Limb (tissue), 2 donors: ENCODE results near the gene APCDD1L.

Experiments
- DNase-seq, 2 donors: peaks; one replicate each; pipeline ENCODE4 v3.0.0-alpha.2; 2016; ENCODE audit errors: extremely low spot score in 2 of 2

Gene APCDD1L

GRCh38 chr20:58467572-58468527, 47.3 kb downstream of the APCDD1L start:
- DNase-seq: no peak

GRCh38 chr20:58466729-58467571, 48.2 kb downstream of the APCDD1L start:
- no peak for DNase-seq

- DNase-seq: no peak
Observed at GRCh38 chr20:58466095-58466708, 49.0 kb downstream of the APCDD1L start.

- no peak for DNase-seq
Observed at GRCh38 chr20:58464838-58465237, 50.4 kb downstream of the APCDD1L start.

GRCh38 chr20:58463256-58463655, 51.9 kb downstream of the APCDD1L start:
- no peak for DNase-seq

GRCh38 chr20:58461899-58462298, 53.3 kb downstream of the APCDD1L start:
- DNase-seq: no peak

- no peak for DNase-seq
Observed at GRCh38 chr20:58461104-58461503, 54.1 kb downstream of the APCDD1L start.

GRCh38 chr20:58459058-58459750, 56.0 kb downstream of the APCDD1L start:
- DNase-seq: no peak

- no peak for DNase-seq
Observed at GRCh38 chr20:58458342-58459057, 56.7 kb downstream of the APCDD1L start.

GRCh38 chr20:58457083-58457695, 58.0 kb downstream of the APCDD1L start:
- no peak for DNase-seq

- DNase-seq: no peak
Observed at GRCh38 chr20:58454460-58454859, 60.7 kb downstream of the APCDD1L start.

GRCh38 chr20:58453391-58453790, 61.8 kb downstream of the APCDD1L start:
- no peak for DNase-seq

- DNase-seq: no peak
Observed at GRCh38 chr20:58452667-58453255, 62.4 kb downstream of the APCDD1L start.

- no peak for DNase-seq
Observed at GRCh38 chr20:58450254-58450653, 64.9 kb downstream of the APCDD1L start.

- DNase-seq: no peak
Observed at GRCh38 chr20:58449681-58450221, 65.4 kb downstream of the APCDD1L start.

GRCh38 chr20:58448958-58449357, 66.2 kb downstream of the APCDD1L start:
- no peak for DNase-seq

- DNase-seq: no peak
Observed at GRCh38 chr20:58447511-58448391, 67.4 kb downstream of the APCDD1L start.

GRCh38 chr20:58446960-58447265, 68.3 kb downstream of the APCDD1L start:
- no peak for DNase-seq
